HepG2 (cell line): ENCODE results near the gene SMOC1. TPM values are rescaled to one million over a fixed set of nuclear protein-coding genes. Genes with fewer than 3 reads are reported as not detected.

Experiments
- ARID5B ChIP-seq: IDR thresholded peaks from 2 replicates; pipeline ENCODE4 v1.4.0; 2020; ENCODE audit warnings: mild to moderate bottlenecking, missing genetic modification reagents
- BHLHE40 ChIP-seq: IDR thresholded peaks from 2 replicates; pipeline ENCODE4 v1.6.1; 2011; ENCODE audit warnings: low read length, improper control_type of control experiment
- FOXJ3 ChIP-seq: sonication (generic); formaldehyde crosslinking; IDR thresholded peaks from 2 replicates; pipeline ENCODE4 v1.4.0; 2020; ENCODE audit warnings: missing genetic modification reagents, mild to moderate bottlenecking, borderline replicate concordance
- HNF1B ChIP-seq: sonication (generic); formaldehyde crosslinking; IDR thresholded peaks from 2 replicates; pipeline ENCODE4 v1.5.1; 2020; ENCODE audit warnings: mild to moderate bottlenecking, moderate library complexity, missing genetic modification reagents
- HNF4G ChIP-seq, 2 experiments: sonication (generic) in 1 of 2; formaldehyde crosslinking in 1 of 2; IDR thresholded peaks; 2 replicates each; pipeline versions ENCODE4 v1.4.0 to v1.6.1; 2011 to 2020; ENCODE audit warnings: borderline replicate concordance in 2 of 2, low read depth in 2 of 2, mild to moderate bottlenecking in 2 of 2, low read length in 1 of 2, missing genetic modification reagents in 1 of 2, moderate library complexity in 1 of 2
- KAT2B ChIP-seq: fragments of 150-350 bp; IDR thresholded peaks from 2 replicates; pipeline ENCODE4 v1.6.1; 2014; ENCODE audit warnings: low read depth, low read length, borderline replicate concordance
- KLF16 ChIP-seq, 2 experiments: sonication (generic) in 1 of 2; formaldehyde crosslinking in 1 of 2; IDR thresholded peaks; 2 replicates each; pipeline versions ENCODE4 v1.6.1 to v1.8.0; 2016 to 2023; ENCODE audit warnings: missing genetic modification reagents in 2 of 2, missing compliant biosample characterization in 1 of 2
- MYC ChIP-seq: sonication (generic); formaldehyde crosslinking; IDR thresholded peaks from 2 replicates; pipeline ENCODE4 v1.9.0; 2021; ENCODE audit warnings: missing genetic modification reagents, borderline replicate concordance
- NFIC ChIP-seq: IDR thresholded peaks from 2 replicates; pipeline ENCODE4 v1.6.1; 2012; ENCODE audit warnings: mild to moderate bottlenecking, low read length, inconsistent platforms
- RCOR2 ChIP-seq: IDR thresholded peaks from 2 replicates; pipeline ENCODE4 v1.6.1; 2016; ENCODE audit warnings: missing biosample characterization, missing genetic modification reagents
- UBTF ChIP-seq: sonication (generic); formaldehyde crosslinking; IDR thresholded peaks from 2 replicates; pipeline ENCODE4 v1.4.0; 2020; ENCODE audit warnings: mild to moderate bottlenecking, missing genetic modification reagents
- ZNF605 ChIP-seq: sonication (generic); formaldehyde crosslinking; IDR thresholded peaks from 2 replicates; pipeline ENCODE4 v1.8.0; 2022; ENCODE audit warnings: mild to moderate bottlenecking, missing genetic modification reagents
- ZNF788 ChIP-seq: sonication (generic); formaldehyde crosslinking; IDR thresholded peaks from 2 replicates; pipeline ENCODE4 v1.5.0; 2020; ENCODE audit warnings: mild to moderate bottlenecking, missing genetic modification reagents, borderline replicate concordance
- polyA plus RNA-seq, 8 experiments: library from polyadenylated mRNA; depleted of rRNA in 3 of 8; stranded (reverse) in 7 of 8; unstranded in 1 of 8; fragments of >200 nt; fragmentation: Illumina TruSeq in 4 of 8; extraction: Trizol in 4 of 8; gene quantifications; 2 replicates each; pipeline versions ENCODE4 v1.2.1 to v1.2.3, GENCODE V29; 2011 to 2016; ENCODE audit warnings: low read depth in 4 of 8, missing spikeins in 1 of 8, mixed read lengths in 1 of 8; ENCODE audit not compliant: insufficient read depth in 1 of 8
- total RNA-seq, 5 experiments: library from RNA; depleted of rRNA; stranded (reverse); fragments of >200 nt; fragmentation: Illumina TruSeq; extraction: Trizol; gene quantifications; 2 replicates each; pipeline ENCODE4 v1.2.3, GENCODE V29; 2016; ENCODE audit warnings: low read depth in 1 of 5
- TF ChIP-seq, protein P1 (sequence below): IDR thresholded peaks from 2 replicates; pipeline ENCODE4 v1.6.1; 2016; ENCODE audit warnings: mild to moderate bottlenecking
- TF ChIP-seq, protein P2 (sequence below): sonication (generic); formaldehyde crosslinking; IDR thresholded peaks from 2 replicates; pipeline ENCODE4 v1.4.0; 2020; ENCODE audit warnings: missing genetic modification reagents

SMOC1 gene
- total and polyA plus RNA-seq, 2 of the 13 experiments (the other 11 are each of a cell fraction or from before 2014, with no cell fraction given): 17.8 to 35.6 TPM

GRCh38 chr14:69941768-69942742 lies 62.8 kb downstream of the SMOC1 start (continued):
- TF ChIP-seq MYC (CRISPR knock-in tag) (no peak), RCOR2 (CRISPR knock-in tag) (no peak), HNF1B (peak; percentile 33; the same call in 1 of the 2 replicates), ZNF788 (CRISPR knock-in tag) (no peak), KLF16 (CRISPR knock-in tag; IDR thresholded peaks at IDR 0.05) (no peak; a peak in 1 of 4 replicates), UBTF (no peak), NFIC (0 out of 2 replicates have a peak, but pooled peaks have one; percentile 48), ZNF605 (CRISPR knock-in tag) (no peak), KAT2B (no peak), HNF4G (IDR thresholded peaks at IDR 0.05; ENCODE audit: borderline replicate concordance, low read depth, low read length) (no peak), HNF4G (CRISPR knock-in tag; IDR thresholded peaks at IDR 0.05; ENCODE audit: borderline replicate concordance, low read depth) (no peak), ARID5B (CRISPR knock-in tag) (peak; percentile 45; the same call in 1 of the 2 replicates), BHLHE40 (no peak), FOXJ3 (CRISPR knock-in tag) (peak; percentile 37; the same call in 1 of the 2 replicates)
- TF ChIP-seq, protein P1, sequence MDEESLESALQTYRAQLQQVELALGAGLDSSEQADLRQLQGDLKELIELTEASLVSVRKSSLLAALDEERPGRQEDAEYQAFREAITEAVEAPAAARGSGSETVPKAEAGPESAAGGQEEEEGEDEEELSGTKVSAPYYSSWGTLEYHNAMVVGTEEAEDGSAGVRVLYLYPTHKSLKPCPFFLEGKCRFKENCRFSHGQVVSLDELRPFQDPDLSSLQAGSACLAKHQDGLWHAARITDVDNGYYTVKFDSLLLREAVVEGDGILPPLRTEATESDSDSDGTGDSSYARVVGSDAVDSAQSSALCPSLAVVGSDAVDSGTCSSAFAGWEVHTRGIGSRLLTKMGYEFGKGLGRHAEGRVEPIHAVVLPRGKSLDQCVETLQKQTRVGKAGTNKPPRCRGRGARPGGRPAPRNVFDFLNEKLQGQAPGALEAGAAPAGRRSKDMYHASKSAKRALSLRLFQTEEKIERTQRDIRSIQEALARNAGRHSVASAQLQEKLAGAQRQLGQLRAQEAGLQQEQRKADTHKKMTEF: peak; percentile 22; the same call in 1 of the 2 replicates
- TF ChIP-seq, protein P2, sequence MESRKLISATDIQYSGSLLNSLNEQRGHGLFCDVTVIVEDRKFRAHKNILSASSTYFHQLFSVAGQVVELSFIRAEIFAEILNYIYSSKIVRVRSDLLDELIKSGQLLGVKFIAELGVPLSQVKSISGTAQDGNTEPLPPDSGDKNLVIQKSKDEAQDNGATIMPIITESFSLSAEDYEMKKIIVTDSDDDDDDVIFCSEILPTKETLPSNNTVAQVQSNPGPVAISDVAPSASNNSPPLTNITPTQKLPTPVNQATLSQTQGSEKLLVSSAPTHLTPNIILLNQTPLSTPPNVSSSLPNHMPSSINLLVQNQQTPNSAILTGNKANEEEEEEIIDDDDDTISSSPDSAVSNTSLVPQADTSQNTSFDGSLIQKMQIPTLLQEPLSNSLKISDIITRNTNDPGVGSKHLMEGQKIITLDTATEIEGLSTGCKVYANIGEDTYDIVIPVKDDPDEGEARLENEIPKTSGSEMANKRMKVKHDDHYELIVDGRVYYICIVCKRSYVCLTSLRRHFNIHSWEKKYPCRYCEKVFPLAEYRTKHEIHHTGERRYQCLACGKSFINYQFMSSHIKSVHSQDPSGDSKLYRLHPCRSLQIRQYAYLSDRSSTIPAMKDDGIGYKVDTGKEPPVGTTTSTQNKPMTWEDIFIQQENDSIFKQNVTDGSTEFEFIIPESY: no peak
